GM12872 (cell line): ENCODE data around the gene SUPT4H1.

Experiments used
- CTCF ChIP-seq: IDR thresholded peaks from 3 replicates; pipeline ENCODE4 v1.5.1; 2011; ENCODE audit warnings: low read depth, mild to moderate bottlenecking, low read length, moderate library complexity; ENCODE audit not compliant: insufficient read depth

SUPT4H1 gene

GRCh38 chr17:58328195-58329034, 23.6 kb downstream of the SUPT4H1 start, which contains the start of gene TSPOAP1:
TSPOAP1 (minus strand) TSS chr17:58328795; CDS start chr17:58327920, 875 bp downstream.
- no peak for TF ChIP-seq CTCF

GRCh38 chr17:58327363-58328194, 24.4 kb downstream of the SUPT4H1 start:
- no peak for TF ChIP-seq CTCF

- TF ChIP-seq CTCF = no peak
Measured at GRCh38 chr17:58326609-58327362, 25.2 kb downstream of the SUPT4H1 start.

GRCh38 chr17:58325976-58326468, 26.0 kb downstream of the SUPT4H1 start:
- no peak for TF ChIP-seq CTCF

GRCh38 chr17:58325289-58325726, 26.7 kb downstream of the SUPT4H1 start:
- TF ChIP-seq CTCF = no peak

- no peak for TF ChIP-seq CTCF
Measured at GRCh38 chr17:58324409-58325288, 27.4 kb downstream of the SUPT4H1 start.
